ENCODE data around the gene ODF2. TPM values are rescaled to one million over a fixed set of nuclear protein-coding genes. Genes with fewer than 3 reads are reported as not detected.

Gene ODF2
- polyA plus RNA-seq, 1 experiment: 16.8 TPM

GRCh38 chr9:128431207-128431606 lies 24.6 kb upstream of the ODF2 start:
- Histone ChIP-seq H3K9me3 (ENCODE audit: control insufficient read depth, insufficient read depth, low read length) (no peaks in the 10 kb centered on the region), H3K4me3 (ENCODE audit: low read depth, low read length) (no peak overlapping the region), H3K27me3 (ENCODE audit: control insufficient read depth, insufficient read depth, low read length) (no peaks in the 10 kb centered on the region), H3K27ac (ENCODE audit: low read depth, low read length) (no peak overlapping the region)
- no peak for DNase-seq (ENCODE audit: low read depth, low spot score)
- POLR2A ChIA-PET: no interaction called here
- TF ChIP-seq CTCF (IDR thresholded peaks at IDR 0.05; ENCODE audit: low read depth, low read length): no peak
- CTCF ChIA-PET: no interaction called here

DNA sequence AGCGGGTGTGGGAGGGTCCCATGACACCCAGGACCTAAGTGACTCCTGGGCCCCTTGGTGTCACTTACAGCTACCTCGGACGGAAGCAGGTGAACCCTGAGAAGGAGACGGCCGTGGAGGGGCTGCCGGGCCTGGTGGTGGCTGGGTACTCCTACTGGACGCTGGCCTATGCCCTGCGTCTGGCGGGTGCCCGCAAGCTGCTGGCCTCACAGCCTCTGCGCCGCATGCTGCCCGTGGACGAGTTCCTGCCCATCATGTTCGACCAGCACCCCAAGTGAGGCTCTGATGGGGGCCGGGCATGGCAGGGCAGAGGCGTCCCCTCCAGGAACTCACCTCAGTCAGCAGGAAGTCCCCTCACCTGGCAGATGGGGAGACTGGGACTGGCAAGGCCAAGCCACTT lies 21.5 kb upstream of the ODF2 start:
- Histone ChIP-seq H3K4me3 (ENCODE audit: low read depth, low read length) (no peak overlapping the region), H3K9me3 (ENCODE audit: control insufficient read depth, insufficient read depth, low read length) (no peaks in the 10 kb centered on the region), H3K27me3 (ENCODE audit: control insufficient read depth, insufficient read depth, low read length) (no peaks in the 10 kb centered on the region), H3K27ac (ENCODE audit: low read depth, low read length) (no peak overlapping the region)
- POLR2A ChIA-PET: no interaction called here
- no peak for DNase-seq (ENCODE audit: low read depth, low spot score)
- no peak for TF ChIP-seq CTCF (IDR thresholded peaks at IDR 0.05; ENCODE audit: low read depth, low read length)
- CTCF ChIA-PET: interaction anchor here (1.0 kb wide), 1 partner anchor 24 kb away, joined by 3 read pairs; no protein-coding TSS in a partner anchor

DNA sequence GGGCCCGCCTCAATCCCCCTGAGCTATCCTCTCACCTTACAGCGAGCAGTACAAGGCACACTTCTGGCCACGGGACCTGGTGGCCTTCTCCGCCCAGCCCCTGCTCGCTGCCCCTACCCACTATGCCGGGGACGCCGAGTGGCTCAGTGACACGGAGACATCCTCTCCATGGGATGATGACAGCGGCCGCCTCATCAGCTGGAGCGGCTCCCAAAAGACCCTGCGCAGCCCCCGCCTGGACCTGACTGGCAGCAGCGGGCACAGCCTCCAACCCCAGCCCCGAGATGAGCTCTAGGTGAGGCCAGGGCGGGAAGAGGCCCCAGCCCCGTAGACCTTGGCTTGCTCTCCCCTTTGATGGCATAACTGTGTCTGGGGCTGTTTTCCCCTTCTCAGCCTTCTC lies 20.2 kb upstream of the ODF2 start:
- ChIA-PET POLR2A (no interaction called here), CTCF (interaction anchor here (1.0 kb wide), 1 partner anchor 141 kb away, joined by 3 read pairs; no protein-coding TSS in a partner anchor)
- TF ChIP-seq CTCF (IDR thresholded peaks at IDR 0.05; ENCODE audit: low read depth, low read length): no peak
- H3K27ac ChIP-seq (ENCODE audit: low read depth, low read length): no peak overlapping the region
- no peak overlapping the region for H3K4me3 ChIP-seq (ENCODE audit: low read depth, low read length)
- no peaks in the 10 kb centered on the region for H3K27me3 ChIP-seq (ENCODE audit: control insufficient read depth, insufficient read depth, low read length)
- H3K9me3 ChIP-seq (ENCODE audit: control insufficient read depth, insufficient read depth, low read length): no peaks in the 10 kb centered on the region
- DNase-seq (ENCODE audit: low read depth, low spot score): no peak

DNA sequence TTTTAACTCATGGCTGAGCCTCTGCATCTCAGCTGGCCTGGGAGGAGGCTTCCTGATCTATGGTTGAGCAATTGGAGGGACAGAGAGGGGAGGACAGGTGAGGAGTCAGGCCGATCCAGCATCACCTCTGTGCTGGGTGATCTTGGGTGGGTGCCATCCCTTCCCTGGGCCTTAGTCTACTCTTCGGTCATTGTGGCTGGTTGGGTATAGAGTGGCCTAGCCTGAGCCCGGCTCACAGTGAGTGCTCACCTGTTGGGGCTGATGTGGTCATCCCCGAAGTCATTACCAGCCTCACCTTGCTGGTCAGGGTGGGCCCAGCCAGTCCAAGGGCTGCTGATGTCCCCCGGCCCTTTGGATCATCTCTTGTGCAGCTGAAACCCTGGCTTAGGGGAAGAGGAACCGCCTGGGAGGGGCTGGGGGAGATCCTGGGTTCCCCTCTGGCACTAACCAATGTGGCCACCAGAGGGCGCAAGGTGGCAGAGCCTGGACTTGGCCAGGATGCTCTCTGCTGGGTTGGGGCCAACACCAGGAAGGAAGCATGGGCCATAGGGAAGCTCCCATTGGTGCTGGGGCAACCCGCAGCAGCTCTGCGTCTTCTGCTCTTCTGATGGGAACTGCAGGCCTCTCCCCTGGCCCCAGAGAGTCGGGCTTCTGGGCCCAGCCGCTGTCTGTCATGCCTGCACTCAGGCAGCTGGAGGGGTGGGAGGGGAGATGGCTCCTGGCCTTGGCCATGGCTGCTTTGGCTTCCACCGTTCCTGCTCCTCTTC lies 17.3 kb upstream of the ODF2 start:
- Histone ChIP-seq H3K9me3 (ENCODE audit: control insufficient read depth, insufficient read depth, low read length) (no peaks in the 10 kb centered on the region), H3K4me3 (ENCODE audit: low read depth, low read length) (no peak overlapping the region), H3K27me3 (ENCODE audit: control insufficient read depth, insufficient read depth, low read length) (no peaks in the 10 kb centered on the region), H3K27ac (ENCODE audit: low read depth, low read length) (no peak overlapping the region)
- ChIA-PET POLR2A (interaction anchor here (0.9 to 1.3 kb wide), 3 partner anchors 18 to 116 kb away, joined by 3 to 4 read pairs (median 4); partner anchors contain the start of gene ODF2), CTCF (interaction anchor here (0.5 to 1.9 kb wide), 30 partner anchors 9 to 144 kb away, joined by 3 to 30 read pairs (median 5); partner anchors contain the start of gene CERCAM)
- peak; percentile 56 for DNase-seq (ENCODE audit: low read depth, low spot score)
- TF ChIP-seq CTCF (IDR thresholded peaks at IDR 0.05; ENCODE audit: low read depth, low read length): peak; percentile 94

DNA sequence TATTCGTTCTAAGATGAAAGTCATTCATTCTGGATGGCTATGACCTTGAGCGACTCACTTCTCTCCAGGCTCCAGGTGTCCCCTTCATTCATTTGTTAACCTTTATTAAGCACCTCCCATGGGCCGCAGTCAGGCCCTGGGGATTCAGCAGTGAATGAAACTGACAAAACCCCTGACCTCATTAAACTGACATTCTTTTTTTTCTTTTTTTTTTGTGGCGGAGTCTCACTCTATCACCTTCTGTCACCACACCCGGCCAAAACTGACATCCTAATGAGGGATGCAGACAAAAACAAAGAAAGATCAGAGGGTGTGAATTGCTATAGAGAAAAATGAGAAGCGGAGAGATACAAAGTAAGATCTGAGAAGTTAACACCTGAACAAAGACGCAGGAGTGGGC lies 16.5 kb upstream of the ODF2 start:
- Histone ChIP-seq H3K4me3 (ENCODE audit: low read depth, low read length) (no peak overlapping the region), H3K27ac (ENCODE audit: low read depth, low read length) (no peak overlapping the region), H3K27me3 (ENCODE audit: control insufficient read depth, insufficient read depth, low read length) (no peaks in the 10 kb centered on the region), H3K9me3 (ENCODE audit: control insufficient read depth, insufficient read depth, low read length) (no peaks in the 10 kb centered on the region)
- TF ChIP-seq CTCF (IDR thresholded peaks at IDR 0.05; ENCODE audit: low read depth, low read length): no peak
- DNase-seq (ENCODE audit: low read depth, low spot score): no peak
- CTCF ChIA-PET: interaction anchor here (0.5 to 1.9 kb wide), 28 partner anchors 8 to 145 kb away, joined by 3 to 30 read pairs (median 6); partner anchors contain the start of gene CERCAM
- POLR2A ChIA-PET: interaction anchor here (1.0 to 1.3 kb wide), 2 partner anchors 112 to 115 kb away, joined by 3 to 4 read pairs; no protein-coding TSS in a partner anchor

All from AG04450 (cell line).